H1 (cell line): Measurements from ENCODE around the gene VIPR2. TPM values are rescaled to one million over a fixed set of nuclear protein-coding genes. Genes with fewer than 3 reads are reported as not detected.

Source experiments
- BACH1 ChIP-seq: IDR thresholded peaks from 2 replicates; pipeline ENCODE4 v1.6.1; 2012; ENCODE audit warnings: low read length, improper control_type of control experiment
- CHD2 ChIP-seq: IDR thresholded peaks from 2 replicates; pipeline ENCODE4 v1.6.1; 2012; ENCODE audit warnings: low read length, improper control_type of control experiment
- JUN ChIP-seq: IDR thresholded peaks from 2 replicates; pipeline ENCODE4 v1.6.1; 2011; ENCODE audit warnings: low read depth, mild to moderate bottlenecking, improper control_type of control experiment, low read length
- ZNF274 ChIP-seq: IDR thresholded peaks from 2 replicates; pipeline ENCODE4 v1.7.0; 2012; ENCODE audit warnings: low read length, borderline replicate concordance; ENCODE audit errors: extremely low read depth
- polyA plus RNA-seq, 7 experiments: library from polyadenylated mRNA; depleted of rRNA in 3 of 7; stranded (reverse) in 5 of 7; unstranded in 2 of 7; fragments of >200 nt in 5 of 7; fragments of 200-250 nt in 2 of 7; gene quantifications; 1 replicate in 5 of 7; 2 replicates in 1 of 7; 4 replicates in 1 of 7; pipeline versions ENCODE4 v1.2.1 to v1.2.3, GENCODE V29; 2011 to 2013; ENCODE audit warnings: missing spikeins in 2 of 7, mixed read lengths in 2 of 7
- total RNA-seq: library from RNA; stranded (reverse); fragmentation: NEBNext Ultra II Directional; extraction: Animal tissue kit (Norgen Biotek cat#: 25700); gene quantifications from 2 replicates; pipeline ENCODE4 v1.2.1, GENCODE V29; 2021

The VIPR2 gene
- total and polyA plus RNA-seq, 2 of the 8 experiments (the other 6 are each of a cell fraction or from before 2014, with no cell fraction given) = 2.4 to 6.3 TPM

DNA sequence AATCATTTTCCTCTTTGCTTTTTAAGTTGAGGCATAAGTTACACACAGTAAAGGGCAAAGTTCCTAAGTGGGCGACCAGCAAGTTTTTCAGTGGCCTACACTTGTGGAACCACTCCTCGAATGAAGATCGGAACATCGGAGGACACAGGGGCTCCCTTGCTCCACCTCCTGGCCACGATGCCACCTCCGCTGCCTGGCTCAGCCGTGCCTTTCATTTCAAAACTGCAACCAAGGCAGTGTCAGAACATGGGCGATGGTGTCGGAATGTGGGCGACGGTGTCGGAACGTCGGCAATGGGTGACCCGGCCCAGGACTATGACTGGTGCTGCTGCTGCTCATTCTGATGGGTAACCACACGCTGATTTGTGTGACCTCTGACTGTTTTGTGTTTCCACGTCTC lies 9.6 kb upstream of the VIPR2 start (continued):
- TF ChIP-seq JUN = no peak
- no peak for TF ChIP-seq CHD2
- TF ChIP-seq ZNF274 = no peak
- TF ChIP-seq BACH1 = no peak
- TF ChIP-seq, all 59 proteins: peak for 0
